Stimulated activated naive CD8-positive, alpha-beta T cell treated with anti-CD3 and anti-CD28 coated beads, Interleukin-15, amount 100 ng/mL, for 72 hours (primary cell): ENCODE results near the gene DRAP1.
"Not testable (repeated sequence)": the region's sequence is repeated elsewhere in the genome, so short reads cannot be mapped to it uniquely, and the experiment has no call there.

Source experiments
- ATAC-seq: fragments of 150-1000 bp; cut with Tn5 transposase; 2 replicates; pipeline ENCODE4 v1.10.0; 2021; ENCODE audit warnings: mild to moderate bottlenecking, moderate library complexity
- DNase-seq, 2 donors: peaks; one replicate each; pipeline ENCODE4 v3.0.0; 2021 to 2022
- H3K27ac Mint-ChIP-seq, 2 donors: one replicate each; pipeline ENCODE4 v1.8.0; 2022; ENCODE audit warnings: mild to moderate bottlenecking in 2 of 2, mixed read lengths in 2 of 2, moderate library complexity in 2 of 2
- H3K27me3 Mint-ChIP-seq: one replicate; pipeline ENCODE4 v1.8.0; 2022; ENCODE audit warnings: mixed read lengths
- H3K4me1 Mint-ChIP-seq: one replicate; pipeline ENCODE4 v1.8.0; 2022; ENCODE audit warnings: mild to moderate bottlenecking, mixed read lengths
- H3K4me3 Mint-ChIP-seq, 2 donors: one replicate each; pipeline ENCODE4 v1.8.0; 2022; ENCODE audit warnings: mild to moderate bottlenecking in 2 of 2, mixed read lengths in 2 of 2, moderate library complexity in 1 of 2
- H3K9me3 Mint-ChIP-seq, 2 donors: one replicate each; pipeline ENCODE4 v1.8.0; 2022; ENCODE audit warnings: mixed read lengths in 2 of 2

DRAP1 gene

GRCh38 chr11:65931773-65932557 lies 12.7 kb downstream of the DRAP1 start:
- H3K27me3 Mint-ChIP-seq, result no peaks in the 10 kb centered on the region
- peak overlapping the region in 1 of 2 donors; percentile 72 for H3K27ac Mint-ChIP-seq
- DNase-seq, result peak in 1 of 2 donors; percentile 20
- no peaks in the 10 kb centered on the region for H3K9me3 Mint-ChIP-seq
- H3K4me3 Mint-ChIP-seq, result peak overlapping the region; percentile 56 to 57
- peaks cover 54% of the 10 kb centered on the region for H3K4me1 Mint-ChIP-seq
- ATAC-seq, result peak; percentile 57

- Mint-ChIP-seq H3K4me1 (peaks cover 48% of the 10 kb centered on the region), H3K4me3 (peak overlapping the region; percentile 56 to 57), H3K9me3 (no peaks in the 10 kb centered on the region), H3K27ac (peak overlapping the region in 1 of 2 donors; percentile 72), H3K27me3 (no peaks in the 10 kb centered on the region)
- ATAC-seq, result no peak
- no peak for DNase-seq
These were observed 13.3 kb downstream of the DRAP1 start for GRCh38 chr11:65932558-65932919.

GRCh38 chr11:65934014-65934413 lies 14.8 kb downstream of the DRAP1 start:
- H3K9me3 Mint-ChIP-seq, result no peaks in the 10 kb centered on the region
- peak overlapping the region; percentile 12 to 58 for H3K27ac Mint-ChIP-seq
- peaks cover 33% of the 10 kb centered on the region for H3K4me1 Mint-ChIP-seq
- H3K4me3 Mint-ChIP-seq, result no peak overlapping the region
- ATAC-seq (no peak), DNase-seq (no peak)
- no peaks in the 10 kb centered on the region for H3K27me3 Mint-ChIP-seq

GRCh38 chr11:65937766-65938165 lies 18.5 kb downstream of the DRAP1 start:
- Mint-ChIP-seq H3K4me1 (peaks cover under 1% of the 10 kb centered on the region), H3K27ac (no peak overlapping the region), H3K27me3 (no peaks in the 10 kb centered on the region), H3K4me3 (no peak overlapping the region), H3K9me3 (no peaks in the 10 kb centered on the region)
- DNase-seq, result no peak
- ATAC-seq, result no peak

GRCh38 chr11:65941720-65942310 lies 22.6 kb downstream of the DRAP1 start:
- H3K9me3 Mint-ChIP-seq, result no peaks in the 10 kb centered on the region
- H3K27ac Mint-ChIP-seq, result no peak overlapping the region
- no peak overlapping the region for H3K4me3 Mint-ChIP-seq
- DNase-seq, result no peak
- H3K4me1 Mint-ChIP-seq, result no peaks in the 10 kb centered on the region
- ATAC-seq, result no peak
- no peaks in the 10 kb centered on the region for H3K27me3 Mint-ChIP-seq

GRCh38 chr11:65942531-65942930 lies 23.3 kb downstream of the DRAP1 start:
- Mint-ChIP-seq H3K27me3 (no peaks in the 10 kb centered on the region), H3K27ac (peak overlapping the region in 1 of 2 donors; percentile 7)

GRCh38 chr11:65944191-65944590 lies 25.0 kb downstream of the DRAP1 start:
- H3K27ac Mint-ChIP-seq, result no peak overlapping the region
- DNase-seq, result no peak
- H3K9me3 Mint-ChIP-seq, result no peaks in the 10 kb centered on the region
- H3K27me3 Mint-ChIP-seq, result no peaks in the 10 kb centered on the region
- no peak for ATAC-seq
- H3K4me3 Mint-ChIP-seq, result no peak overlapping the region
- H3K4me1 Mint-ChIP-seq, result no peaks in the 10 kb centered on the region

More at GRCh38 chr11:65942531-65942930, 23.3 kb downstream of the DRAP1 start:
- Mint-ChIP-seq H3K9me3 (no peaks in the 10 kb centered on the region), H3K4me1 (no peaks in the 10 kb centered on the region), H3K4me3 (no peak overlapping the region)
- ATAC-seq, result no peak
- no peak for DNase-seq

GRCh38 chr11:65944767-65945166 lies 25.5 kb downstream of the DRAP1 start:
- no peaks in the 10 kb centered on the region for H3K4me1 Mint-ChIP-seq
- H3K27me3 Mint-ChIP-seq, result no peaks in the 10 kb centered on the region
- ATAC-seq, result no peak
- H3K4me3 Mint-ChIP-seq, result no peak overlapping the region
- no peak for DNase-seq
- peak overlapping the region in 1 of 2 donors; percentile 6 for H3K27ac Mint-ChIP-seq
- H3K9me3 Mint-ChIP-seq, result no peaks in the 10 kb centered on the region

- no peaks in the 10 kb centered on the region for H3K4me1 Mint-ChIP-seq
- H3K9me3 Mint-ChIP-seq, result no peaks in the 10 kb centered on the region
- DNase-seq, result no peak
- peak within 1 kb of the TSS; percentile 6 to 49 for H3K27ac Mint-ChIP-seq
- no peak within 1 kb of the TSS for H3K4me3 Mint-ChIP-seq
- ATAC-seq, result no peak
- H3K27me3 Mint-ChIP-seq, result no peaks in the 10 kb centered on the region
These were observed 26.2 kb downstream of the DRAP1 start, which contains the start of gene TSGA10IP for GRCh38 chr11:65945430-65945911. TSGA10IP (plus strand) TSS chr11:65945480; CDS start chr11:65945676, 196 bp downstream.

GRCh38 chr11:65945941-65946558 lies 26.8 kb downstream of the DRAP1 start:
- Mint-ChIP-seq H3K27me3 (no peaks in the 10 kb centered on the region), H3K4me1 (no peaks in the 10 kb centered on the region), H3K27ac (no peak overlapping the region), H3K4me3 (no peak overlapping the region), H3K9me3 (no peaks in the 10 kb centered on the region)
- ATAC-seq (no peak), DNase-seq (no peak)

GRCh38 chr11:65946655-65947054 lies 27.4 kb downstream of the DRAP1 start:
- no peak for ATAC-seq

GRCh38 chr11:65947133-65947532 lies 27.9 kb downstream of the DRAP1 start:
- ATAC-seq (no peak), DNase-seq (no peak)
- H3K4me3 Mint-ChIP-seq, result no peak overlapping the region
- H3K9me3 Mint-ChIP-seq, result no peaks in the 10 kb centered on the region
- no peaks in the 10 kb centered on the region for H3K4me1 Mint-ChIP-seq
- no peaks in the 10 kb centered on the region for H3K27me3 Mint-ChIP-seq
- H3K27ac Mint-ChIP-seq, result peak overlapping the region in 1 of 2 donors; percentile 56

More at GRCh38 chr11:65946655-65947054, 27.4 kb downstream of the DRAP1 start:
- DNase-seq, result no peak
- Mint-ChIP-seq H3K27me3 (no peaks in the 10 kb centered on the region), H3K4me1 (no peaks in the 10 kb centered on the region), H3K9me3 (no peaks in the 10 kb centered on the region), H3K27ac (no peak overlapping the region), H3K4me3 (no peak overlapping the region)

- Mint-ChIP-seq H3K9me3 (no peaks in the 10 kb centered on the region), H3K27me3 (no peaks in the 10 kb centered on the region), H3K27ac (no peak overlapping the region), H3K4me3 (no peak overlapping the region), H3K4me1 (no peaks in the 10 kb centered on the region)
- DNase-seq (no peak), ATAC-seq (no peak)
These were observed 28.4 kb downstream of the DRAP1 start for GRCh38 chr11:65947603-65948125.

- H3K9me3 Mint-ChIP-seq, DNase-seq, H3K27ac Mint-ChIP-seq, H3K4me3 Mint-ChIP-seq, H3K4me1 Mint-ChIP-seq, ATAC-seq, H3K27me3 Mint-ChIP-seq: not testable (repeated sequence)
These were observed 31.5 kb downstream of the DRAP1 start for GRCh38 chr11:65950711-65951110.

- H3K27ac Mint-ChIP-seq, DNase-seq, H3K9me3 Mint-ChIP-seq, H3K27me3 Mint-ChIP-seq, ATAC-seq, H3K4me3 Mint-ChIP-seq, H3K4me1 Mint-ChIP-seq: not testable (repeated sequence)
These were observed 32.4 kb downstream of the DRAP1 start for GRCh38 chr11:65951641-65952040.
